Activated CD8-positive, alpha-beta T cell treated with anti-CD3 and anti-CD28 coated beads for 36 hours (primary cell): ENCODE measurements around the gene STIP1. TPM values are rescaled to one million over a fixed set of nuclear protein-coding genes. Genes with fewer than 3 reads are reported as not detected.

ENCODE experiments used
- ATAC-seq: fragments of 200-7000 bp; cut with Tn5 transposase; one replicate; pipeline ENCODE4 v1.10.0; 2021; ENCODE audit warnings: mild to moderate bottlenecking, moderate library complexity
- CTCF ChIA-PET: fragments of 350-600 bp; sonication (Branson Sonifier 250); formaldehyde crosslinking; loops from one replicate; lab custom pipeline; 2021; ENCODE audit warnings: antibody characterized with exemption; lab: Charles Lee
- POLR2A ChIA-PET: fragments of 350-600 bp; sonication (Branson Sonifier 250); formaldehyde crosslinking; loops from one replicate; lab custom pipeline; 2021; ENCODE audit warnings: antibody characterized with exemption; lab: Charles Lee
- DNase-seq: peaks from one replicate; pipeline ENCODE4 v3.0.0-alpha.2; 2020
- H3K27ac Mint-ChIP-seq: one replicate; pipeline ENCODE4 v1.8.0; 2021; ENCODE audit warnings: mild to moderate bottlenecking, mixed read lengths
- H3K27me3 Mint-ChIP-seq: one replicate; pipeline ENCODE4 v1.8.0; 2021; ENCODE audit warnings: mixed read lengths
- H3K36me3 Mint-ChIP-seq: one replicate; pipeline ENCODE4 v1.8.0; 2021; ENCODE audit warnings: low read depth, mixed read lengths
- H3K4me1 Mint-ChIP-seq: one replicate; pipeline ENCODE4 v1.8.0; 2021; ENCODE audit warnings: low read depth, mixed read lengths
- H3K4me3 Mint-ChIP-seq: one replicate; pipeline ENCODE4 v1.8.0; 2021; ENCODE audit warnings: mild to moderate bottlenecking, moderate library complexity, mixed read lengths
- H3K9me3 Mint-ChIP-seq: one replicate; pipeline ENCODE4 v1.8.0; 2021; ENCODE audit warnings: mixed read lengths
- intact Hi-C: fragments of 100-400 bp; cut with micrococcal nuclease; formaldehyde crosslinking; loops from one replicate; pipeline ENCODE4 v1.10.0; 2022
- total RNA-seq, 2 experiments: library from RNA; stranded (reverse); gene quantifications; one replicate each; pipeline ENCODE4 v1.2.3, GENCODE V29; 2021
- TF ChIP-seq, protein P1 (sequence below): fragments of 200-600 bp; IDR thresholded peaks from one replicate; pipeline ENCODE4 v1.8.0; 2022; ENCODE audit warnings: antibody characterized with exemption, mild to moderate bottlenecking

The STIP1 gene
- total RNA-seq, 2 experiments from 2014 or later, result 396 to 416 TPM

DNA sequence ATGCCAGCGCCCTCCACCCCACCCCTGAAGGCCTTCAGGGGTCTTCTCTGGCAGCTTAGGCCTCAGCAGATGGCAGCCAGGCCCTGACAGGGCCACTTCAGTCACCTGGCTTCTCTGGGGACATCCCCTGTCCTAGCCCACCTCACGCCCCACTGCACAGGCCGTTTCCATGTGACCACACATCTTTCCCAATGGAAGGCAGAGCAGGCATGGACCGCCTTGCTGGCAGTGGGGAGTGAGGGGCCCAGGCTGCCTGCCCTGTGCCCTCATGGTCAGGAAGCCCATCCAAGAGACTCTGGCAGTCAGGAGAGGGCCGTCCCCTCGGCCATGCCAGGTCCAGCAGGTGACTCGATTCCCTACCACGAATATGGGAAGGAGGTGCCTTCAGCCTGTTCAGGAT is 45.9 kb upstream of the STIP1 start:
- Mint-ChIP-seq H3K36me3 (no peaks in the 10 kb centered on the region), H3K9me3 (no peaks in the 10 kb centered on the region), H3K27me3 (no peaks in the 10 kb centered on the region), H3K27ac (no peak overlapping the region), H3K4me1 (peaks cover 8% of the 10 kb centered on the region), H3K4me3 (no peak overlapping the region)
- ChIA-PET POLR2A (interaction anchor here (1.3 kb wide), 1 partner anchor 97 kb away, joined by 3 read pairs; no protein-coding TSS in a partner anchor), CTCF (interaction anchor here (0.6 to 1.2 kb wide), 2 partner anchors 9 to 13 kb away, joined by 3 read pairs; no protein-coding TSS in a partner anchor)
- no peak for ATAC-seq
- TF ChIP-seq, protein P1, sequence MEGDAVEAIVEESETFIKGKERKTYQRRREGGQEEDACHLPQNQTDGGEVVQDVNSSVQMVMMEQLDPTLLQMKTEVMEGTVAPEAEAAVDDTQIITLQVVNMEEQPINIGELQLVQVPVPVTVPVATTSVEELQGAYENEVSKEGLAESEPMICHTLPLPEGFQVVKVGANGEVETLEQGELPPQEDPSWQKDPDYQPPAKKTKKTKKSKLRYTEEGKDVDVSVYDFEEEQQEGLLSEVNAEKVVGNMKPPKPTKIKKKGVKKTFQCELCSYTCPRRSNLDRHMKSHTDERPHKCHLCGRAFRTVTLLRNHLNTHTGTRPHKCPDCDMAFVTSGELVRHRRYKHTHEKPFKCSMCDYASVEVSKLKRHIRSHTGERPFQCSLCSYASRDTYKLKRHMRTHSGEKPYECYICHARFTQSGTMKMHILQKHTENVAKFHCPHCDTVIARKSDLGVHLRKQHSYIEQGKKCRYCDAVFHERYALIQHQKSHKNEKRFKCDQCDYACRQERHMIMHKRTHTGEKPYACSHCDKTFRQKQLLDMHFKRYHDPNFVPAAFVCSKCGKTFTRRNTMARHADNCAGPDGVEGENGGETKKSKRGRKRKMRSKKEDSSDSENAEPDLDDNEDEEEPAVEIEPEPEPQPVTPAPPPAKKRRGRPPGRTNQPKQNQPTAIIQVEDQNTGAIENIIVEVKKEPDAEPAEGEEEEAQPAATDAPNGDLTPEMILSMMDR, result no peak
- intact Hi-C loops, result loop anchor here (10.0 kb wide), 1 partner anchor 305 kb away; the partner anchor contains the start of gene MARK2
- no peak for DNase-seq

DNA sequence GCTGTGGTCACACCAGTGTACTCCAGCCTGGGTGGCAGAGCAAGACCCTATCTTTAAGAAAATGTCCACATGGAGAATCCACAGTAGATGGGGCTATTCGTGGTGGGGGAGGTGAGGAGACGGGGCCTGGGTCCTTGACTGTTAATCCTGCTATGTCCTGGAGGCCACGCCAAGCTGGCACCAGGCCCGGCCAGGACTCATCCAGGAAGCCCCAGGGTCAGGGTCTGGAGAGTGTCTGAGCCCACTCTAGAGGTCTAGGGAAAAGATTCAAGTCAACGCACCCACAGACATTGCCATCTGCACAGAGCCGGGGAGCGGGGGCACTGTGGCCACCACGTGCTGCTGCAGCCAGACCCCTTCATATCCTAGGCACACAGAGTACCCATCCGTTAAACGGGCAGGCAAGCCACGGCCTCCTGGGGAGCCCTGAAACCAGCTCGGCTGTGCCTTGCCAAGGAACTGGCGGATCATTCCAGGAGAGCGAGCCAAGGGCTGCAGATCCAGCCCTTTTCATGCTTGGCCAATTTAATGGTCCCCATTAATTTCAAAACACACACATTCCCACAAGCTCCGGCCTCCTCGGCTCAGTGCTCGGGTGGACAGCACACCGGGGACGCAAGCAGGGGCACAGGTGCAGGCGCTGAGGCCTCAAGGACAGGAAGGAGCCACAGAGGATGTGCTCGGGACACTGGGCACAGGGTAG is 44.7 kb upstream of the STIP1 start:
- H3K27me3 Mint-ChIP-seq, result no peaks in the 10 kb centered on the region
- ATAC-seq (no peak), DNase-seq (no peak)
- no peaks in the 10 kb centered on the region for H3K36me3 Mint-ChIP-seq
- intact Hi-C loops, result loop anchor here (10.0 kb wide), 1 partner anchor 306 kb away; the partner anchor contains the start of gene MARK2
- CTCF ChIA-PET, result interaction anchor here (0.6 to 1.2 kb wide), 2 partner anchors 8 to 12 kb away, joined by 3 read pairs; no protein-coding TSS in a partner anchor
- no peak overlapping the region for H3K4me3 Mint-ChIP-seq
- H3K27ac Mint-ChIP-seq, result no peak overlapping the region
- POLR2A ChIA-PET, result interaction anchor here (1.3 kb wide), 1 partner anchor 99 kb away, joined by 3 read pairs; no protein-coding TSS in a partner anchor
- no peaks in the 10 kb centered on the region for H3K9me3 Mint-ChIP-seq
- TF ChIP-seq, protein P1, result no peak
- peaks cover 8% of the 10 kb centered on the region for H3K4me1 Mint-ChIP-seq

DNA sequence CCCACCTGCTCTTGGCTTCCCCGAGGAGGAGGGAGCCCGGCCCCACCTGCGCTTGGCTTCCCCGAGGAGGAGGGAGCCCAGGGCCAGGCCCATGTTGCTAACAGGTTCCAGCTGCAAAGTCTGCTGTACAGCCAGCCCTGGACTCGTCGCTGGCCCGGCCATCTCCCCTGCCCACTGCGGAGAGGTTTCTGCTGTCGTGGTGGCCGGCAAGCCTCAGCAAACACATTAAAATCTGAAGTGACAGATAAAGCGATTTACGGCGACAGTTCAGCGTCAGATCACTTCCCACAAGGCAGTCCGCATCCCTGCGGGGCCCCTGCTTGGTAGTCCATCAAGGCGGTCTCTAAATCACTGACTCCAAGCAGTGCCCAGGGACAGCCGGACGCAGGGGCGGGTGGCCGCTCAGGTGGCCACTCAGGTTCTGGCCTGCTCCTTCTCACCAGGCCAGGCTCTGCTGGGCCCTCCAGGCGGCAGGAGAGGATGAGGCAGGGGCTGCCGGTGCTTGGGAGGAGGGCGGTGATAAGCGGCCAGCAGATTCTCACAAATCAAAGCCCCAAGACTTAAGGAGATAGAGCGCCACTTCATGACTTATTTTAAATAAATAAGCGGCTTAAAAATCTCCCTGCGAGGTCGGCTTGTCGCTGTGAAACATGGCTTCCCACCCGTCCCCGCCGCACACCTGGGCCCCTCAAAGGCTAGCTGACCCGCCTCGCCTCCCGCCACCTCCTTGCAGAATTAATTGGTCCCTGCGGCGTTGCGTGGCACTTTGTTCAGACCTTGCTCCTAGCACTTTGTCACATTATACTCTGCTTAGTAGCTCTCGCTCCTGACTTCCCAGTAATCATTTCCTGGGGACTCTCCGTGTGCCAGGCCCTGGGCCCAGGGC is 41.1 kb upstream of the STIP1 start:
- peaks cover 8% of the 10 kb centered on the region for H3K4me1 Mint-ChIP-seq
- POLR2A ChIA-PET, result no interaction called here
- H3K4me3 Mint-ChIP-seq, result no peak overlapping the region
- CTCF ChIA-PET, result interaction anchor here (9.6 kb wide), 1 partner anchor 144 kb away, joined by 151 read pairs; no protein-coding TSS in a partner anchor
- ATAC-seq (no peak), DNase-seq (no peak)
- no peaks in the 10 kb centered on the region for H3K9me3 Mint-ChIP-seq
- intact Hi-C loops, result loop anchor here (5.0 to 10.0 kb wide), 2 partner anchors 143 to 310 kb away; partner anchors contain the start of gene MARK2
- no peaks in the 10 kb centered on the region for H3K27me3 Mint-ChIP-seq
- no peak overlapping the region for H3K27ac Mint-ChIP-seq
- H3K36me3 Mint-ChIP-seq, result no peaks in the 10 kb centered on the region
- TF ChIP-seq, protein P1, result no peak

DNA sequence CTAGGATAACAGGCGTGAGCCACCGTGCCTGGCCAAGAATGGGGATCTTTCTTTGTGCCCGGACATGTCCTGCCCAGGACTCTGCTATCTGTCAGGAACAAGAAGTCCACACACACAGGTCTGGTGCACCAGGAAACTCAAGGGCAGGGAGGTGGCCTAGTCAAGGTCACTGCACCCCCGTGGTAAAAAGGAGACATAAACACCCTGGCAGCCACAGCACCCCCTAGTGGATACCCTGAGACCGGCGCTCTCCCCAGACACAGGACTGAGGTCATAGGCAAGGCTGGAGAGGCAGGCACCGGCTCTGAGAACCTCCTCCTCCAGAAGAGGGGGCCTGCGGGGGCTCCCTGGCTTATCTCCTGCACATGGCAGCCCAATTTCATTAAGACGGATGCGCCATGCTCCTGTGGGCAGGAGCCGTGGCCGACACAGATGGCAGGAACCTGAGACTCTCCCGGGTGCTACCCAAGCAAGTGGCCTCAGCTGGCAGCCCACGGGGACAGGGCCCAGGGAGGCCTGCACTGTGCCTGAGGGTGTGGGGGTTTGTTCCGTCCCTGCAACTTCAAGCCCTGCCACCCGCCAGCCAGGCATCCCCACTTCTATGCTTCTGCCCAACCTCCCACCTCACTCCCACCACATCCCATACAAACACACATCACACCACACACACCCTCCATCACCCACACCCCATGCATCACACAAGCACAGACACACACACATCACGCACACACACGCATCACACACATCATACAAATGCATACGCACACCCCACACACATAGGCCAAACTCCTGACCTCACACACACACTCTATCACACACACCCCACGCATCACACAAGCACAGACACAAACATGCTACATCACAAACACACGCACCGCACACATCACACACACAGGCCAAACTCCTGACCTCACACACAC is 39.7 kb upstream of the STIP1 start:
- H3K36me3 Mint-ChIP-seq, result no peaks in the 10 kb centered on the region
- no peaks in the 10 kb centered on the region for H3K9me3 Mint-ChIP-seq
- H3K4me3 Mint-ChIP-seq, result no peak overlapping the region
- ATAC-seq (peak; percentile 87), DNase-seq (peak; percentile 80)
- H3K27me3 Mint-ChIP-seq, result no peaks in the 10 kb centered on the region
- ChIA-PET CTCF (interaction anchor here (3.2 to 9.6 kb wide), 2 partner anchors 18 to 146 kb away, joined by 9 to 151 read pairs; no protein-coding TSS in a partner anchor), POLR2A (no interaction called here)
- H3K4me1 Mint-ChIP-seq, result peaks cover 8% of the 10 kb centered on the region
- TF ChIP-seq, protein P1, result peak; percentile 77
- H3K27ac Mint-ChIP-seq, result no peak overlapping the region
- intact Hi-C loops, result loop anchor here (5.0 to 10.0 kb wide), 2 partner anchors 144 to 311 kb away; partner anchors contain the start of gene MARK2
